HG03521 (cell line): ENCODE data around the gene SLC35F4.

ENCODE experiments used
- ATAC-seq: cut with Tn5 transposase; IDR thresholded peaks from one replicate; pipeline ENCODE4 v1.9.1; 2021; ENCODE audit warnings: mild to moderate bottlenecking, moderate library complexity; ENCODE audit not compliant: unreplicated experiment

The SLC35F4 gene

DNA sequence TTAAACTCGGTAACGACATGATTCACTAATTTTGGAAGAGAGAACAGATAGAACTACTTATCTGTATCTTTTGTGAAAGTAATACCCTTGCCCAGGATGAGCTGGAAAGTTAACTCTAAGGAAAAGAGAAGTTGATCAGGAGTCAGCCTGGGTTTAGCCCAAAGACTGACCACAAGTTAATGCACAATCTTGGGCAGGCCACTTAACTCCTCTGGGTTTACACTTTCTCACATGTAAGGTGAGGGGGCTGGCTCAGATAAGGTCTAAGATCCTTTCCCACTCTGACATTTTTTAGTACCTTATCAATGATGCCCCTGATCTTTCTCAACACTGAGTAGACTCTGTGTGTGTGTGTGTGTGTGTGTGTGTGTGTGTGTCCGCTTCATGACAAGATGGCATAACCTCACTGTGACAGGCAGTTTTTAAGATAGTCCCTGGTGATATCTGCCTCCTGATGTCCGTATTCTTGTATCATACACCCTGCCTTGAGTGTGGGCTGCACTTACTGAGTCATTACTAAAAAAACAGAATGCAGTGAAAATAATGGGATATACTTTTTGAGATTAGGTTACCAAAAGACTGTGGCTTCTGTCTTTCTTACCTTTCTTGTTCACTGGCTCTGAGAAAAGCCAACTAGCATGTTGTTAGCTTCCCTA is 316.0 kb downstream of the SLC35F4 start:
- ATAC-seq, result no peak

DNA sequence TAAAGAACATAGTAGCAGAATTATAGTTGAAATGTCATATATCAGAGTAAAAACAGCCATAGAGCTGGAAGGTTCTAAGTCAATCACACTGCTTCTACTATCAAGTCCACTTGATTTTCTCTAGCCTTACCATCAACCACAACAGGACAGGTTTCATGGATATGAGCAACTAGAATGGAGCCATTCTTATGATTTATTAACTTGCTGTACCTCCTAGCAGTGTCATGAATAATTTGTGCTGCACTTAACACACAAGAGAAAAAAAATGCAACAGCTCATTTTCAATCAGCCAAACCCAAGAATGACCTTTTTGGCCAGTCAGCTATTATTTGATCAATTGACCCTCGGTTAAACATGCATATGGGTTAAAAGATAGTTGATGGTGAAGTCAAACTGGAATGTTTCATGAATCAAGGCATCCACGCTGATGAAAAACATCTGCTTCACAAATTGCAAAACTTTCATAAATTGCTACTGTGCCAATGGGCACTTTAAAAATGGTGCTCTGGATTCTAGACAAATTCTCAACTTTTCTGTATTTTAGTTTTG is 316.8 kb downstream of the SLC35F4 start:
- no peak for ATAC-seq

DNA sequence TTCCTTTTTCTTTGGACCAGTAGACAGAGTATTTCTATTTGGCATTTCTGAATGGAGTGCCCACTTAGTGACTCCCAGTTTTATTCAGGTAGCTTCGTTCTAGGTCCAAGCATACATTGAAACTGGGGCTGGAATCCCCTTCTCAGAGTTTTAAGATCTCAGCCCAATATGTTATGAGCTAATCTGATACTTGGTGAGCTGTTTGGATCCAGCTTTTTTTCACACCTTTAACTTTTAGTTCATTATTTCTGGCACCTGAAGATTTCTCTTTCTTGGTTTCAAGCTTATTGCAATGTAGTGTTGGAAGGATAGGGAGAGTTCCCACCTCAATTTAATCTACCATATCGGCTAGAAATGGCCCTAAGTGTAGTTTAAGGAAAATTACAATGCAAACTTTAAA is 318.8 kb downstream of the SLC35F4 start:
- ATAC-seq, result no peak

DNA sequence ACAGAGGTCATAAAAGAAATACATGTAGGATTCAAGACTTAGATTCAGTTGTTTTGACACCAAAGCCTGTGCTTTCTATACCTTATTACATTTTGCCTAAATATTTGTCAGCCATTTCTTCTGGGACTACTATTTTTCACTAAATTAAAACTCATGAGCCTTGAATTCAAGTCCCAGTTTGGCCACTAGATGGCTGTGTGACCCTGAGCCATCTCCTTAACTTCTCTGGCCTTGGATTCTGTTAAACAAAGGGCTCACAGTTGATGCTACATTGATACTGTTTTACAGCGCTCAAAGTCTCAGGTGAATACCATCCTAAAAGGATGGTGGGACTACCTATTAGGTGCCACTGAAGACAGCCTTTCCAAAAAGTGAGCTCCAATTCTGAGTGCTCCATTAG is 332.7 kb downstream of the SLC35F4 start:
- ATAC-seq, result no peak

DNA sequence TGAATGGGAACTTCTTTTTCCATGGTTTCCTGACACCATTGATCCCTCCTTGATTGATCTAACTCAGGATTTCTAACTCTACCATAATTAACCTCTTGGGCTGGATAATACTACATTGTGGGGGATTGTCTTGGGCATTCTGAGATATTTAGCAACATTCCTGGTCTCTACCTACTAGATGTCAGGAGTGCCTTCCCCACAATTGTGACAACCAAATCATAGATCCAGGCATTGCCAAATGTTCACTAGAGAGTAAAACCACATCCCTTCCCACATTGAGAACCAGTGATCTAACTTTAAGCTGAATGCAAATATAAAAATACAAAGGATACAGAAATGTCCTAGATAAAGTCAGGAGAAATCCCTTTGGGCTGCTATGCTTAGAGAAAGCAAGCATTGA is 335.3 kb downstream of the SLC35F4 start:
- no peak for ATAC-seq

DNA sequence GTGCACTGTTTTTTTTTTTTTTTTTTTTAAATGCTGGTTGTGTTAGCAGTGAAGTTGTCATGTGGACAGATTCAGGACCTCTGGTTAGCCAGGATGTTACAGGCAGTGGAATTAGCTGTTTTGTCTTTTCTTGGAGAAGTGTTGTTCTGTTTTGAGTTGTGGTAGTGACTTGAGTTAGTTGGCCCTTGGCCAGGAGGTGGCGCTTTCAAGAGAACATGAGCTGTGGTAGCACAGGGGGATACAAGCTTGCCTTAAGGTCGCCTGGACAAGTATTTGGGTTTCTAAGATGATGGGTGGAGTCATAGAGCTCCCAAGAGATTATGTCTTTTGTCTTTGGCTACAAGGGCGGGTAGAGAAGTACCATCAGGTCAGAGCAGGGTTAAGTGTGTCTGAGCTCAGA is 338.9 kb downstream of the SLC35F4 start:
- no peak for ATAC-seq

DNA sequence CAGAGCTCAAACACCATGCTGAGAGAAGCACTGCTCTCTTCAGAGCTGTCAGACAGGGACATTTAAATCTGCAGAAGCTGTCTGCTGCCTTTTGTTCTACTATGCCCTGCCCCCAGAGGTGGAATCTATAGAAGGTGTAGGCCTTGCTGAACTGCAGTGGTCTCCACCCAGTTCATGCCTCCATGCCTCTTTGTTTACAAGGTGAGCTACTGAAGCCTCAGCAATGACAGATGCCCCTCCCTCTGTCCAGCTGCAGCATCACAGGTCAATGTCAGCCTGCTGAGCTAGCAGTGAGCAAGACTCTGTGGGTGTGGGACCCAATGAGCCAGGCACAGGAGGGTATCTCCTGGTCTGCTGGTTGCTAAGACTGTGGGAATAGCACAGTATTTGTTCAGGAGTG is 346.8 kb downstream of the SLC35F4 start:
- no peak for ATAC-seq
